ENCODE data around the gene LDLRAD4.

Gene LDLRAD4

DNA sequence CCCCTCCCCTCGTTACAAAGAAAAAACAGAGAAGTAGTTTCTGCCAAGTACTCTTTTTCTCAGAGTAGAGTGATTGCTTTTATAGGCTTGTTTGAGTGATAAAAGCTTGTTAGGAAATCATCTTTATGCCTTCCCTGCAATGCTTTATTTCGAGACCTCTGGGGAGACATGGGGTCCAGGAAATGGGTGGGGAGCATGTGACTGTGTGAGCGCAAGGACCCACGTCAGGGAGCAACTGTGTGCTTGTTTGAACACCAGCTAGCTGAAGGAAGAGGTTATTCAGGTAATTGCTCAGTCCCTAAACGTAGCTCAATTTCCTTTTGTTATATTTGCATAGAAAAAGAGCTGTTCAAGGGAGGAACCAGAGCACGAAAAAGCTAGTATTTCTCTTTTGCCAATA is 320.5 kb downstream of the LDLRAD4 start:
- no peak for DNase-seq (ENCODE audit: low spot score)

DNA sequence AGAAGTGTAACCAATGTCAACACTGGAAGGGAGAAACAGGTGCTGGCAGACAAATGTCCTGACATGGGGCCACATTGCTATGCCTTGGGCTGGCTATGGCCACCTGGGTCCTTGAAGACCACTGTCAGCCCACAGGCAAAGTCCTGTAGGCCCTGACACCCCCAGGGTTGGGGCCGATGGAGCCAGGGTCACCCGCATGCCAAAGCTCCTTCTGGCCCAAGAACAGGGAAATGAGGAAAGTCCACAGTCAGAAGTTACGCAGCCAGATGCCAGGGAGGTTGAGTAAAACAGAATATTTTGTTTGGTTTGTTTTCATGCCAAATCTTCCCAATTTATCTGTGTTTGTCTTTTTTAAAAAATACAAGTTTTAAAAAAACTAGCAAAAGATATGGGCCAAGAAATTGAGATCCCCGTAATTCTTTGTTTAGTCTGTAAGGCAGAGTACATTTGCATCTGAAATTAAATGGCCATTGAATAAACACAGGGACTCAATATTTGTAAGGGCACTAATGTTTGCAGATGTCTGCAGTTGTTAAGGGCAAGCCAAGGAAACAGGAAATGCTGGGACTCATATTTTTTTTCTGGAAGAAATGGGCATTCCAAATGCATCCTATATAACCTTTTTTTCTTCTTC is 321.4 kb downstream of the LDLRAD4 start:
- no peak for DNase-seq (ENCODE audit: low spot score)

DNA sequence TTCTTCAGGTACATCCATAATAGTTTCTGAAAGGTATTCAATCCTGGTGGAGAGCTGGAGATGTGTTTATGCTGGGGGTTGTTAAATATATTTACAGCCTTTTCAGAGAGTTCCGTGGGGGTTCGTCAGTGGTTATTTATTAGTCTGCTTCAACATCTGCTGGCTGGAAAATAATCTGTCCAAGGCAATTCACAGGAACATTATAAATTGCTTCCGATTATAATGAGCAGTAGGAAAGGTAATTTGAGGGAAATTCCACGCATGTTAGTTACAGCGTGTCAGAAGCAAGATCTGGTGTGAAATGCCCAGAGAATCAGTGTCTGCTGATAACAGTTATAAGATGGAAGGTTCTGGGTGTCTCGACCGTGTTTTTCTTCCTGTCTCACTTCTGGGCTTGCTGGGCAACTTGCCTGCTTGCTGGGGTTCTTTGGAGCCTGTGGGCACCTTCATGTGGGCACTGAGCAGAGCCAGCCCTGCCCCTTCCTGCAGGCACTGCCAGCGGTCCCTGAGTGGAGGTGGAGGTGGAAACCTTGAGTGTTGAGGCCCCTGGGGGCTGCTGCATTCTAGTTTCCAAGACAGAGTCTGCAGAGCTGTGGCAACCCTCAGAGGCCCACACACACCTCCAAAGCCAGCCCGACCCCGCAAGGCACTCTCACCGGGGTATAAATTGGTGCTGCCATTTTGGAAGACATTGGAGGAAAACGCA is 322.1 kb downstream of the LDLRAD4 start:
- no peak for DNase-seq (ENCODE audit: low spot score)

DNA sequence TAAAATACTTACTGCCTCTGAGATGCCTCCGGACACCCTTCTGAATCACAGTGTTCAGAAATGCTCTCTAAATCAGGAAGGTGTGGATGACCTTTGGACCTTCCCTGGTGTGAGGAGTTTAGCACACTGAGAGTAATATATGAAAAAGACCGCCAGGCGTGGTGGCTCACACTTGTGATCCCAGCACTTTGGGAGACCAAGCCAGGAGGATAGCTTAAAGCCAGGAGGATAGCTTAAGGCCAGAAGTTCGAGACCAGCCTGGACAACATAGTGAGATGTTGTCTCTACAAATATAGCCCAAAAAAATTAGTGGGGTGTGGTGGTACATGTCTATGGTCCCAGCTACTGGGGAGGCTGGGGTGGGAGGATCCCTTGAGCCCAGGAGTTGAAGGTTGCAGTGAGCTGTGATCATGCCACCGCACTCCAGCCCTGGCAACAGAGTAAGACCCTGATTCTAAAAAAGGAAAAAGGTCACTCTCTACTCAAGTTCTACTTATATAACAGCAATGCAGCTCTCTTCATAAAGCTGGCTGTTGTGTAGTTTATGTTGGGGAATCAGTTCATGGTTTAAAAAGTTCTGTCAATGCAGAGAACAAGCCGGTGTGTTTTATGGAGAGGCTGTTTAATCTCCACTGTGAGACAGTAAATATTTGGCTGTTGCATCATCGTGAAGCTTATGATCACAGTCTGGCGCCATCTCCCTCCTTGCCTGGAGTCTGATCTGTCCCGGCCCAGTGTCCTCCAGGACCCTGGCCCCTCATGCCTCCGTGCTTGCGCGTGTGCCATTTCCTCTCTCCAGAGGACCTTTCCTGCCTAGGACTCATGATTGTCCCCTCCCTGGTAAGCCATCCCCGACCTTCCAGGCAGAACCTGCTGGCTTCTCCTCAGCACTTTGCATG is 323.3 kb downstream of the LDLRAD4 start:
- no peak for DNase-seq (ENCODE audit: low spot score)

DNA sequence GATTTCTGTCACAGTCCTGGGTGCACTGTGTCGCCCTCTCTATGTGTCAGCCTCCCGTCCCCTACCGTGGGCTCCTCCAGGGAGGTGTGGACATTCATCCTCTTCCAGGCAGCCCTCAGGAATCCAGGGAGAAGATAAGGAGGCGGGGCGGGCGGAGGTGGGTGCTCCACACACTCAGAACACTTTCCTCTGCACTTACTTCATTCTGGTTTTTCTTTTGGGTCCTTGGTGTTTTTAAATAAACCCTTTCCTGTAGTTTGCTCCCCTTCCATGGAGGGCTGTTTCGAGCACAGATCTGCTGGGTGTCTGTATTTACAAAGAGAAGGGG is 323.9 kb downstream of the LDLRAD4 start:
- DNase-seq (ENCODE audit: low spot score) = no peak

GRCh38 chr18:13543144-13543543 is 324.6 kb downstream of the LDLRAD4 start:
- no peak for DNase-seq (ENCODE audit: low spot score)

DNA sequence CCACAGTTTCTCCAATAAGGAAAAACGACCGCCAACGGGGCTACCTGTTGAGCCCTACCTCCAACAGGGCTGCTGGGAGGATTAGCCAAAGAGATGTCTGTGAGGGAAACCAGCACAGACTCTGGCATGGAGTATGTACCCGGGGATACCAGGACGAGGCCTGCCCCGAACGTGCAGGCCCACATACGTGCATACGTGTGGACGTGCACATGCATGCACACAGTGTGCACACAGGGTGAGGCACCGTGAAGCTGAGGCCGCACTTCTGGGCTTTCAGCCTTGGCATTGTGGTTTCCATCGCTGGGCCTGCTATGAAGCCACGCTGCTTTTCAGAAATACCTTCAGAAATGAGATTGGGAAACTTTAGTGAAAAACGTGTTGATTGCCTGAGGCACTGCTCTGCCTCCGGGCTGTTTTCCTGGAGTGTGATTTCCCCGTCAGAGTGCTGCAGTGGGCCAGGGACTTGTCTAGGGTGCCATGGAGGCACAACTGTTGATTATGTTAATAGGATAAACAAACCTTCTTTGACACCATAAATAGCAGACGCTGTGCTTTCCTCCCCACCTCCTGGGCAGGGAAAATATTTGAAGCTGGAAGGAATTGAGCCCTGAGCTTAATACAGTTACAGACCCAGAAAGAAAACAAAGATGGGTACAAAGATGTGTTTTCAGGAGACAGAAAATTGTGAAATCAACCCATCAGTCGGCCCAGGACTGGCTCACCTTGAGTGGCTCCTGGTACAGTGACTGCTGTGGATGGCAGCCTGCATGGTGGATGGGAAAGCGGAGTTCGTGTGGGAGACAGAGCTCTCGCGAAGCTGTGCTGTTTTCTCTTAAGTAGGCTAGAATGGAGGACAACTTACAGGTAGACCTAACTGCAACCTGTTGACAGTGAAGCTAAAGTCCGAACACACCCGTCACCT is 325.5 kb downstream of the LDLRAD4 start:
- no peak for DNase-seq (ENCODE audit: low spot score)

DNA sequence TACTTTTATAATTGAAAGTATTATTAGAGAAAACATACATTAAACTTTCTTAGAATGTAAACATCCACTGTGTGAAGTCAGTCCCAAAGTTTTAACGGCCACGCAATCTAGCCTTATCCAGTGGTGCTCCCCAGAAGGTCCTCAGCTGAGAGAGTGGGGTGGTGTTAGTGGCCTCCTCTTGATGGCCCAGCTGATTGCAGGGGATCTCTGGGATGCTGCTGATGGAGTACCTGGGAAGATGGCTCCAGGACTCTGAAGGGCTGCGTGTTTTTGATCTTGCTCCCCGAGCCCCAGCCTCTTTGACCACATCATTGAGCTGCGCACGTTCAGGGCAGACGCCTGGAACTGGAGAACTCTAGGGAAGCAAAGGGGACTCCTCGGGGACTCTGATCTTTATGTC is 326.4 kb downstream of the LDLRAD4 start:
- no peak for DNase-seq (ENCODE audit: low spot score)

DNA sequence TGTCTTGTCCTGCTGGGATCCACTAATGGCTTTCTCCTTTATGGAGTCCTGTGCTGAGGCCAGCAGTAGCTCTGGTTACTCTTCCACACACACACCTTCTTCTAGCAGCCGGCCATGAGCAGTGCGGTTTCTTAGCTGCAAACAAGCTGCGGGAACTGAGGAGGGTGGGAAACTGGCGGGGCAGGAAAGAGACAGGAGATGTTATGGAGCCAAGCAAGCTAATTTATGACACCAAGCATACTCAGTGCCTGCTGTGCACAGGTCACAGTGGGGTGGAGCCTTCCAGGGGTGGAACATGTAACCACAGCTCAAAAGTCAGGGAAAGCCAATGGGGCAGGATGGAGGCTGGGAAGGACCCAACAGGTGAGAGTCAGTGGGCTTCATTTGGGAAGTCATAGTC is 327.0 kb downstream of the LDLRAD4 start:
- DNase-seq (ENCODE audit: low spot score) = no peak

DNA sequence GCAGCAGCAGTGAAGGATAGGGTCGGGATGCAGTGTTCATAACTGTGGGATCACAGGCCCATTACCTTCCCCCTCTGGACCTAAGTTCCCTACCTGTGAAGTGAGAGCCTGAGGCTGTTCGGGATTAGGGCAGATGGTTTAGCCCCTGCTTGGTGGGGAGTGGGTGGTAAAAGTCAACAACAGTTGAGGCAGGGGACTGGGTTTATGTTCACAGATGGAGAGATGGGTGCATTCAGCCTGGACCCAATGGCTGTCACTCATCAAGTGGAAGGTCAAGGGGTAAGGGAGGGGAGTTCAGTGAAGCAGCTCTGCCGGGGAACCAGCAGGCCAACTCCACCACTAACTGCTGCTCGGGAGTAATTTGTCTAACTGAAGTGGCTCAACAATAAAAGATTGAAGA is 327.4 kb downstream of the LDLRAD4 start:
- DNase-seq (ENCODE audit: low spot score) = no peak

DNA sequence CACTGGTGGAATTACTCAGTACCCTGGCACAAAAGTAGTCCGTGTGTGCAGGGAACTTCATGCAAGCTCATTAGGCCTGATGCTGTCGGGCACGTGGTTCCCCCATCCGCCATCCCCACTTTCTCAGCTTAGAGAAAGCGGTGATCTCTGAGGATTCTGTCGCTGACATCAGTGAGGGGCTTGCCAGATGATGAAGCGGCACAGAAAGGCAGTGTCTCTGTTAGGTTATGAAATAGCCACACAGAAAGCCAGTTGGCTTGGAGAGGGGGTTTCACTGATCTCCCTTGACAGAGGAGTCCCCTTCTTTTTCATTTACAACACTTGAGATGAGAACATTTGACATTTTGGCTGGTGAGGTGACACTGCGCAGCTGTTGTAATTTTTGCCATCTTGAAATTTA is 328.1 kb downstream of the LDLRAD4 start:
- no peak for DNase-seq (ENCODE audit: low spot score)

- no peak for DNase-seq (ENCODE audit: low spot score)
Measured at GRCh38 chr18:13547347-13547746, 328.8 kb downstream of the LDLRAD4 start.

DNA sequence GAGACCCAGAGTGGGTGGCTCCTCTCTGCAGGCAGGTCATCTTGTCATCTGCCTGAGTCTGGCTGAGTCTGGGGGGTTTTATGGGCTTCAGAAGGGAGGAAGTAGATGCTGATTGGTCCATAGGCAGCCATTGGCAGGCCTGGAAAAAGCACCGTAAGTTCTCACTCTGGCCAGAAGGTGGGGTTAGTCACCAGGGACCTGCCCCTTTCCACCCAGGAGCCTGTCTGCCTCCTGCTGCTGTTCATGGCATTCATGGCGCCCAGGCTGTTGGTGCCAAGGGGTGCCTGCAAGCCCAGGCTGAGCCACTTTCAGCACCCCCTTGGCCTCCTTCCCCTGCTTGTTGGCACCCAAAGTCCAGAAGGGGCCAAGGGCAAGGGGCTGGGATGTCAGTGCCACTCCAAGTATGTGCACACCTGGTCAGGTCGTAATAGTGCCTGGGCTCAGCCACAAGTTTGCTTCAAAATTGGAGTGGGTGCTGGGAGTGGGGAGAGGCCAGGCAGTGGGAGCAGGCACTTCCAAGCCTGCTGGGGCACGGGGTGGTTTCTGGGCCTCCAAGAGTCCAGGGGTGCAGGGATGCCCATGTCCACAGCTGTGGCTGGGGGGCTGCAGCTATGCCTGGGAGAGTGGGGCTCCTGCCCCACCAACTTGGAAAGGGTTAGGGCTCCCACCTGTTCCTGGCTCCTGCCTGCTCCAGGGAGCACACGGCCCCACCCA is 329.7 kb downstream of the LDLRAD4 start:
- DNase-seq (ENCODE audit: low spot score) = no peak

DNA sequence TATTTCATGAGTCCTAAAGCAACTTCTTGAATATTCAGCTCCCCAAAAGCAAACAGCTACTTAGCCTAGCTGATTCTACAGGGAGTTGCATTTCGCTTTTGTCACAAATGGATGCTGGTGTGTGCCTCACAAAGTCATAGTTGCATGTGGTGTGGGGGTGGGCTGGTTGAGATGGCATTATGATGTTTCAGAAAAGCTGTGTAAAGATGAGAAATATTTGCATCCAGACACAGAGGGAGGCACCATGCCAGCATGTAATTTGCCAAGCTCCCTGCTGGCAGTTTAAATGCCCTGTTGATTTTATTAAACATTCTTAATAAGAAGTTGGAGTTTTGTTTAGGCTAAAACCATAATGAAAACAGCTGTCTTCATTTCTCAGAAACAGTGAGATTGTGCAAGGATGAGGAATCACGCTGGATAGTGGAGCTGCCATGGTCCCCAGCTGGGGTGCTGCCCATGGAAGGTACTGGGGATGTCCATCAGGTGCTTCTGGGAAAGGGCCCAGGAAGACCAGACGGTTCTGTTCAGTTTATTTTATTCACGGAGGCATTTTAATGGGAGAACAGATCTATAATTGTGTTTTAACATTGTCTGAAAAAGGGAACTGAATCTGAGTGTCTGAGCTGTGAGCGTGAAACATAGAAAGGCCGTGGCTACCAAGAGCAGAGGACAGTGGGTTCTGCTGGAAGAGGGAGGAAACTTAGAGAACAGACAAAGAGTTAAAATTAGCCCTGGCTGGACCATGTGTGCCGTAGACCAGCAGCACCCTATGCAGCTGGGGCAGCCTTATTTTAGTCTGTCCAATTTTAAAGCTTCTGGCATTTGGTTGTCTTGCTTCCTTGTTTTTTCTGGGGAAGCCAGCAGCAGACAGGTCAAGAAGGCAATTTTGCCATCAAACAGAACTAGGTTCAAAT is 330.7 kb downstream of the LDLRAD4 start:
- DNase-seq (ENCODE audit: low spot score) = no peak

GRCh38 chr18:13549880-13550232 is 331.3 kb downstream of the LDLRAD4 start:
- no peak for DNase-seq (ENCODE audit: low spot score)

GRCh38 chr18:13550418-13551304 is 332.1 kb downstream of the LDLRAD4 start:
- no peak for DNase-seq (ENCODE audit: low spot score)

GRCh38 chr18:13551305-13551603 is 332.7 kb downstream of the LDLRAD4 start:
- DNase-seq (ENCODE audit: low spot score) = no peak

- no peak for DNase-seq (ENCODE audit: low spot score)
Measured at GRCh38 chr18:13551841-13552733, 333.5 kb downstream of the LDLRAD4 start.

DNA sequence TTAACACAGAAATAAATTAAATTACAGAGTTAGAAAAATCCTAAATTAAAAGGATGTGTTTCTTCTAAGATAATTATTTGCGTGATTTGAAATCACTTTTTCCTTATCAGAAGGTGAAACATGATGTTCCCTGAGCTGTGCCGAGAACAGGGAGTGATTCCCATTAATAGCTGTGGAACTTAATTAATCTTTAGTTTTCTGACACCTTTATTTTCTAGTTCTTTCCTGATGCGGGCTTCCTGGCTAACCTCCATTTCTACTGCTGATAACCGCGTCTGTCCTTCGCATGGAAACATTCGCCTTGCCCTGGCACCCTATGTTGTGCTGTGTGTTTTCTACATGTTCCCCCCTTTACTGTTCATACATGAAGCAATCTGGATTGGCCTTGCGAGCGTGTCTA is 334.9 kb downstream of the LDLRAD4 start:
- no peak for DNase-seq (ENCODE audit: low spot score)
